ENCODE measurements around the gene NDUFA5. TPM values are rescaled to one million over a fixed set of nuclear protein-coding genes. Genes with fewer than 3 reads are reported as not detected.
A peak's percentile ranks its signal among the peaks of the same experiment; 100 is the strongest.

NDUFA5 gene
- total and polyA plus RNA-seq, 2 experiments from 2014 or later = 55.2 to 207 TPM

DNA sequence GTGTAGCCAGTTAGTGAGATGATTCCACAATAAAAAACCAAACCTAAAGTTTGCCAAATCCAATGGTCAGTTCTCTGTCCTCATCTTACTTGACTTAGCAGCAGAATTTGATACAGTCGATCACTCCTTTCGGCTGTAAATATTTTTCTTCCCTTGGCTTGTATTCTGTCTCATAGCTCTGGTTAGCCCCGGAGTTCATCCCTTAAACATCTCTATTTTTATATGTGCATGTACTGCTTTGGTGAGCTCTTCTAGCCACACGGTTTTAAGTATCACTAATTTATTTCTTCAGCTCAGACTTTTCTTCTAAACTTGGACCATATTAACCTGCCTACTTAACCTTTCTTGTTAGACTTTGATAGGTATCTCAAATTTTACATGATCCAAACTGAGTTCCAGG lies 26.2 kb upstream of the NDUFA5 start:
- Mint-ChIP-seq H3K27me3 (ENCODE audit: insufficient read depth, low read depth, poor library complexity) (no peaks in the 10 kb centered on the region), H3K36me3 (ENCODE audit: low read depth) (no peaks in the 10 kb centered on the region), H3K4me1 (peaks cover 29% of the 10 kb centered on the region)

DNA sequence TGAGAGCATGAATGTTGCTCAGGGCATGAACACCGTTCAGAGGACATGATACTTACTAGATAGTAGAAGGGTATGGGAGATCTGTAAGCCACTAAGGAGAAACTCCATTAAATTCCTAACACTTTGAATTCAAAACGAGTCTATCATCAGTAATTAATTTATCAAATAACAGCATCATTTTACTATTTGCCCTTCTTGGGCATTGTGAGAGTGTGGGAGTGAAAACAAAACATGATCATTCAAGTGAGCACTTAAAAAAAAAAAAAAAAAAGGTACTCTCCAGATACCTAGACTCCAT lies 23.5 kb upstream of the NDUFA5 start:
- no peak for TF ChIP-seq EZH2phosphoT487 (IDR thresholded peaks at IDR 0.05; ENCODE audit: unreplicated experiment)
- TF ChIP-seq, protein P1, sequence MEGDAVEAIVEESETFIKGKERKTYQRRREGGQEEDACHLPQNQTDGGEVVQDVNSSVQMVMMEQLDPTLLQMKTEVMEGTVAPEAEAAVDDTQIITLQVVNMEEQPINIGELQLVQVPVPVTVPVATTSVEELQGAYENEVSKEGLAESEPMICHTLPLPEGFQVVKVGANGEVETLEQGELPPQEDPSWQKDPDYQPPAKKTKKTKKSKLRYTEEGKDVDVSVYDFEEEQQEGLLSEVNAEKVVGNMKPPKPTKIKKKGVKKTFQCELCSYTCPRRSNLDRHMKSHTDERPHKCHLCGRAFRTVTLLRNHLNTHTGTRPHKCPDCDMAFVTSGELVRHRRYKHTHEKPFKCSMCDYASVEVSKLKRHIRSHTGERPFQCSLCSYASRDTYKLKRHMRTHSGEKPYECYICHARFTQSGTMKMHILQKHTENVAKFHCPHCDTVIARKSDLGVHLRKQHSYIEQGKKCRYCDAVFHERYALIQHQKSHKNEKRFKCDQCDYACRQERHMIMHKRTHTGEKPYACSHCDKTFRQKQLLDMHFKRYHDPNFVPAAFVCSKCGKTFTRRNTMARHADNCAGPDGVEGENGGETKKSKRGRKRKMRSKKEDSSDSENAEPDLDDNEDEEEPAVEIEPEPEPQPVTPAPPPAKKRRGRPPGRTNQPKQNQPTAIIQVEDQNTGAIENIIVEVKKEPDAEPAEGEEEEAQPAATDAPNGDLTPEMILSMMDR (conservative IDR thresholded peaks at IDR 0.05; ENCODE audit: low read depth in 2 of 2) = no peak
- no peak for TF ChIP-seq STAT1 (IDR thresholded peaks at IDR 0.05; ENCODE audit: unreplicated experiment)
- TF ChIP-seq, protein P2, sequence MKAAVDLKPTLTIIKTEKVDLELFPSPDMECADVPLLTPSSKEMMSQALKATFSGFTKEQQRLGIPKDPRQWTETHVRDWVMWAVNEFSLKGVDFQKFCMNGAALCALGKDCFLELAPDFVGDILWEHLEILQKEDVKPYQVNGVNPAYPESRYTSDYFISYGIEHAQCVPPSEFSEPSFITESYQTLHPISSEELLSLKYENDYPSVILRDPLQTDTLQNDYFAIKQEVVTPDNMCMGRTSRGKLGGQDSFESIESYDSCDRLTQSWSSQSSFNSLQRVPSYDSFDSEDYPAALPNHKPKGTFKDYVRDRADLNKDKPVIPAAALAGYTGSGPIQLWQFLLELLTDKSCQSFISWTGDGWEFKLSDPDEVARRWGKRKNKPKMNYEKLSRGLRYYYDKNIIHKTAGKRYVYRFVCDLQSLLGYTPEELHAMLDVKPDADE (IDR thresholded peaks at IDR 0.05) = no peak
- no peak for TF ChIP-seq EZH2 (IDR thresholded peaks at IDR 0.05; ENCODE audit: low read depth, unreplicated experiment)
- TF ChIP-seq JUNB (IDR thresholded peaks at IDR 0.05; ENCODE audit: unreplicated experiment) = no peak
- TF ChIP-seq POLR2AphosphoS5 (IDR thresholded peaks at IDR 0.05; ENCODE audit: low read depth) = no peak
- no peak for TF ChIP-seq ZNF331 (CRISPR knock-in tag; IDR thresholded peaks at IDR 0.05; ENCODE audit: low read depth)
- TF ChIP-seq NANOG (IDR thresholded peaks at IDR 0.05; ENCODE audit: borderline replicate concordance) = no peak
- TF ChIP-seq, protein P3, sequence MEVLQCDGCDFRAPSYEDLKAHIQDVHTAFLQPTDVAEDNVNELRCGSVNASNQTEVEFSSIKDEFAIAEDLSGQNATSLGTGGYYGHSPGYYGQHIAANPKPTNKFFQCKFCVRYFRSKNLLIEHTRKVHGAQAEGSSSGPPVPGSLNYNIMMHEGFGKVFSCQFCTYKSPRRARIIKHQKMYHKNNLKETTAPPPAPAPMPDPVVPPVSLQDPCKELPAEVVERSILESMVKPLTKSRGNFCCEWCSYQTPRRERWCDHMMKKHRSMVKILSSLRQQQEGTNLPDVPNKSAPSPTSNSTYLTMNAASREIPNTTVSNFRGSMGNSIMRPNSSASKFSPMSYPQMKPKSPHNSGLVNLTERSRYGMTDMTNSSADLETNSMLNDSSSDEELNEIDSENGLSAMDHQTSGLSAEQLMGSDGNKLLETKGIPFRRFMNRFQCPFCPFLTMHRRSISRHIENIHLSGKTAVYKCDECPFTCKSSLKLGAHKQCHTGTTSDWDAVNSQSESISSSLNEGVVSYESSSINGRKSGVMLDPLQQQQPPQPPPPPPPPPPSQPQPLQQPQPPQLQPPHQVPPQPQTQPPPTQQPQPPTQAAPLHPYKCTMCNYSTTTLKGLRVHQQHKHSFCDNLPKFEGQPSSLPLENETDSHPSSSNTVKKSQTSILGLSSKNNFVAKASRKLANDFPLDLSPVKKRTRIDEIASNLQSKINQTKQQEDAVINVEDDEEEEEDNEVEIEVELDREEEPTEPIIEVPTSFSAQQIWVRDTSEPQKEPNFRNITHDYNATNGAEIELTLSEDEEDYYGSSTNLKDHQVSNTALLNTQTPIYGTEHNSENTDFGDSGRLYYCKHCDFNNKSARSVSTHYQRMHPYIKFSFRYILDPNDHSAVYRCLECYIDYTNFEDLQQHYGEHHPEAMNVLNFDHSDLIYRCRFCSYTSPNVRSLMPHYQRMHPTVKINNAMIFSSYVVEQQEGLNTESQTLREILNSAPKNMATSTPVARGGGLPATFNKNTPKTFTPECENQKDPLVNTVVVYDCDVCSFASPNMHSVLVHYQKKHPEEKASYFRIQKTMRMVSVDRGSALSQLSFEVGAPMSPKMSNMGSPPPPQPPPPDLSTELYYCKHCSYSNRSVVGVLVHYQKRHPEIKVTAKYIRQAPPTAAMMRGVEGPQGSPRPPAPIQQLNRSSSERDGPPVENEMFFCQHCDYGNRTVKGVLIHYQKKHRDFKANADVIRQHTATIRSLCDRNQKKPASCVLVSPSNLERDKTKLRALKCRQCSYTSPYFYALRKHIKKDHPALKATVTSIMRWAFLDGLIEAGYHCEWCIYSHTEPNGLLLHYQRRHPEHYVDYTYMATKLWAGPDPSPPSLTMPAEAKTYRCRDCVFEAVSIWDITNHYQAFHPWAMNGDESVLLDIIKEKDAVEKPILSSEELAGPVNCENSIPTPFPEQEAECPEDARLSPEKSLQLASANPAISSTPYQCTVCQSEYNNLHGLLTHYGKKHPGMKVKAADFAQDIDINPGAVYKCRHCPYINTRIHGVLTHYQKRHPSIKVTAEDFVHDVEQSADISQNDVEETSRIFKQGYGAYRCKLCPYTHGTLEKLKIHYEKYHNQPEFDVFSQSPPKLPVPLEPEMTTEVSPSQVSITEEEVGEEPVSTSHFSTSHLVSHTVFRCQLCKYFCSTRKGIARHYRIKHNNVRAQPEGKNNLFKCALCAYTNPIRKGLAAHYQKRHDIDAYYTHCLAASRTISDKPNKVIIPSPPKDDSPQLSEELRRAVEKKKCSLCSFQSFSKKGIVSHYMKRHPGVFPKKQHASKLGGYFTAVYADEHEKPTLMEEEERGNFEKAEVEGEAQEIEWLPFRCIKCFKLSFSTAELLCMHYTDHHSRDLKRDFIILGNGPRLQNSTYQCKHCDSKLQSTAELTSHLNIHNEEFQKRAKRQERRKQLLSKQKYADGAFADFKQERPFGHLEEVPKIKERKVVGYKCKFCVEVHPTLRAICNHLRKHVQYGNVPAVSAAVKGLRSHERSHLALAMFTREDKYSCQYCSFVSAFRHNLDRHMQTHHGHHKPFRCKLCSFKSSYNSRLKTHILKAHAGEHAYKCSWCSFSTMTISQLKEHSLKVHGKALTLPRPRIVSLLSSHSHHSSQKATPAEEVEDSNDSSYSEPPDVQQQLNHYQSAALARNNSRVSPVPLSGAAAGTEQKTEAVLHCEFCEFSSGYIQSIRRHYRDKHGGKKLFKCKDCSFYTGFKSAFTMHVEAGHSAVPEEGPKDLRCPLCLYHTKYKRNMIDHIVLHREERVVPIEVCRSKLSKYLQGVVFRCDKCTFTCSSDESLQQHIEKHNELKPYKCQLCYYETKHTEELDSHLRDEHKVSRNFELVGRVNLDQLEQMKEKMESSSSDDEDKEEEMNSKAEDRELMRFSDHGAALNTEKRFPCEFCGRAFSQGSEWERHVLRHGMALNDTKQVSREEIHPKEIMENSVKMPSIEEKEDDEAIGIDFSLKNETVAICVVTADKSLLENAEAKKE (CRISPR knock-in tag; IDR thresholded peaks at IDR 0.05) = no peak
- no peak for TF ChIP-seq CREB1 (CRISPR knock-in tag; IDR thresholded peaks at IDR 0.05; ENCODE audit: low read depth)
- Histone ChIP-seq H3K9me2 (ENCODE audit: insufficient read depth) (no peaks in the 10 kb centered on the region), H3K79me2 (replicated peaks; ENCODE audit: insufficient read depth) (no peaks in the 10 kb centered on the region), H3K27ac (ENCODE audit: low read depth) (no peak overlapping the region), H3F3A (replicated peaks; ENCODE audit: low read depth) (no peaks in the 10 kb centered on the region), H4K20me1 (replicated peaks; ENCODE audit: insufficient read depth) (no peaks in the 10 kb centered on the region), H2AFZ (0 out of 2 replicates have a peak overlapping the region, but pooled peaks have one; percentile 28), H3K4me3 (no peak overlapping the region), H3K36me3 (ENCODE audit: insufficient read depth) (no peaks in the 10 kb centered on the region), H3K4me1 (ENCODE audit: insufficient read depth) (peaks cover 15% of the 10 kb centered on the region), H3K27me3 (ENCODE audit: insufficient read depth) (no peaks in the 10 kb centered on the region), H3K4me2 (no peak overlapping the region)
- DNase-seq (ENCODE audit: low spot score) (no peak), ATAC-seq (no peak)
- Mint-ChIP-seq H3K4me3 (no peak overlapping the region), H3K4me1 (peaks cover 35% of the 10 kb centered on the region), H3K27ac (peak overlapping the region; percentile 67; the same call in 1 of the 2 replicates), H3K9me3 (no peaks in the 10 kb centered on the region), H3K27me3 (ENCODE audit: insufficient read depth, low read depth, poor library complexity) (no peaks in the 10 kb centered on the region), H3K36me3 (ENCODE audit: low read depth) (no peaks in the 10 kb centered on the region)

More for the DNA sequence above, 26.2 kb upstream of the NDUFA5 start:
- H2AFZ ChIP-seq = peak overlapping the region; percentile 19; the same call in 1 of the 2 replicates
- no peak for DNase-seq (ENCODE audit: low spot score)
- H3K4me3 ChIP-seq = no peak overlapping the region
- H3K4me2 ChIP-seq = no peak overlapping the region
- no peaks in the 10 kb centered on the region for H3F3A ChIP-seq (replicated peaks; ENCODE audit: low read depth)
- H3K79me2 ChIP-seq (replicated peaks; ENCODE audit: insufficient read depth) = no peaks in the 10 kb centered on the region
- Mint-ChIP-seq H3K9me3 (no peaks in the 10 kb centered on the region), H3K4me3 (no peak overlapping the region), H3K27ac (no peak overlapping the region; the same call in 1 of the 2 replicates)
- no peak for TF ChIP-seq JUNB (IDR thresholded peaks at IDR 0.05; ENCODE audit: unreplicated experiment)
- no peak for TF ChIP-seq ZNF331 (CRISPR knock-in tag; IDR thresholded peaks at IDR 0.05; ENCODE audit: low read depth)
- no peak for TF ChIP-seq EZH2 (IDR thresholded peaks at IDR 0.05; ENCODE audit: low read depth, unreplicated experiment)
- H3K27me3 ChIP-seq (ENCODE audit: insufficient read depth) = no peaks in the 10 kb centered on the region
- H3K27ac ChIP-seq (ENCODE audit: low read depth) = no peak overlapping the region
- no peaks in the 10 kb centered on the region for H3K36me3 ChIP-seq (ENCODE audit: insufficient read depth)
- peaks cover 15% of the 10 kb centered on the region for H3K4me1 ChIP-seq (ENCODE audit: insufficient read depth)
- no peaks in the 10 kb centered on the region for H3K9me2 ChIP-seq (ENCODE audit: insufficient read depth)
- no peaks in the 10 kb centered on the region for H4K20me1 ChIP-seq (replicated peaks; ENCODE audit: insufficient read depth)
- ATAC-seq = no peak
